Neural progenitor cell (in vitro differentiated cells): Measurements from ENCODE around the gene SLC34A2. TPM values are rescaled to one million over a fixed set of nuclear protein-coding genes. Genes with fewer than 3 reads are reported as not detected.
"Not testable (repeated sequence)": the region's sequence is repeated elsewhere in the genome, so short reads cannot be mapped to it uniquely, and the experiment has no call there.

Experiments
- DNase-seq: peaks from one replicate; pipeline ENCODE4 v3.0.0-alpha.2; 2016; ENCODE audit warnings: low spot score
- H2AFZ ChIP-seq: fragments of 200-600 bp; sonication (generic); replicated peaks from 2 replicates; pipeline ENCODE4 v1.6.1; 2016; ENCODE audit warnings: antibody characterized with exemption
- H3F3A ChIP-seq: fragments of 200-600 bp; sonication (generic); 2 replicates; pipeline ENCODE4 v1.6.1; 2016; ENCODE audit warnings: antibody characterized with exemption, low read depth
- H3K27ac ChIP-seq: fragments of 200-600 bp; sonication (generic); 2 replicates; pipeline ENCODE4 v1.5.1; 2016; ENCODE audit warnings: mild to moderate bottlenecking
- H3K27me3 ChIP-seq: fragments of 200-600 bp; sonication (generic); 2 replicates; pipeline ENCODE4 v1.6.1; 2016; ENCODE audit warnings: mild to moderate bottlenecking, moderate library complexity
- H3K36me3 ChIP-seq: fragments of 200-600 bp; sonication (generic); 2 replicates; pipeline ENCODE4 v1.5.1; 2016
- H3K4me1 ChIP-seq: fragments of 200-600 bp; sonication (generic); 2 replicates; pipeline ENCODE4 v1.6.1; 2016; ENCODE audit warnings: mixed run types
- H3K4me2 ChIP-seq: fragments of 200-600 bp; sonication (generic); 2 replicates; pipeline ENCODE4 v1.6.1; 2016
- H3K4me3 ChIP-seq: fragments of 200-600 bp; sonication (generic); 2 replicates; pipeline ENCODE4 v1.5.1; 2016
- H3K79me2 ChIP-seq: fragments of 200-600 bp; sonication (generic); 2 replicates; pipeline ENCODE4 v1.6.1; 2016; ENCODE audit warnings: low read depth
- H3K9ac ChIP-seq: fragments of 200-600 bp; sonication (generic); 2 replicates; pipeline ENCODE4 v1.6.1; 2016
- H3K9me3 ChIP-seq: fragments of 200-600 bp; sonication (generic); 2 replicates; pipeline ENCODE4 v1.5.1; 2016; ENCODE audit warnings: low read depth
- H4K20me1 ChIP-seq: fragments of 200-600 bp; sonication (generic); 2 replicates; pipeline ENCODE4 v1.6.1; 2016; ENCODE audit warnings: low read depth
- H3K27ac Mint-ChIP-seq: 3 replicates; pipeline ENCODE4 v1.8.0; 2021; ENCODE audit warnings: mixed read lengths
- H3K27me3 Mint-ChIP-seq: 2 replicates; pipeline ENCODE4 v1.8.0; 2022; ENCODE audit warnings: low read depth, mild to moderate bottlenecking, inconsistent platforms, moderate library complexity, mixed read lengths; ENCODE audit not compliant: insufficient read depth
- H3K36me3 Mint-ChIP-seq: 3 replicates; pipeline ENCODE4 v1.8.0; 2021; ENCODE audit warnings: mixed read lengths
- H3K4me1 Mint-ChIP-seq: 3 replicates; pipeline ENCODE4 v1.8.0; 2021; ENCODE audit warnings: mixed read lengths
- H3K4me3 Mint-ChIP-seq: 3 replicates; pipeline ENCODE4 v1.8.0; 2021; ENCODE audit warnings: mild to moderate bottlenecking, moderate library complexity, mixed read lengths
- H3K9me3 Mint-ChIP-seq: 3 replicates; pipeline ENCODE4 v1.8.0; 2020; ENCODE audit warnings: mixed read lengths
- CTCF ChIP-seq: fragments of 200-600 bp; sonication (generic); IDR thresholded peaks from 2 replicates; pipeline ENCODE4 v1.5.1; 2017; ENCODE audit warnings: antibody characterized with exemption, mild to moderate bottlenecking
- EZH2 ChIP-seq: fragments of 200-600 bp; sonication (generic); IDR thresholded peaks from 2 replicates; pipeline ENCODE4 v1.6.1; 2017; ENCODE audit warnings: antibody characterized with exemption, mild to moderate bottlenecking, moderate library complexity
- EZH2phosphoT487 ChIP-seq: fragments of 200-600 bp; sonication (generic); IDR thresholded peaks from 2 replicates; pipeline ENCODE4 v1.6.1; 2017; ENCODE audit warnings: antibody characterized with exemption
- total RNA-seq: library from RNA; depleted of rRNA; stranded (reverse); fragments of >200 nt; gene quantifications from 2 replicates; pipeline ENCODE4 v1.2.3, GENCODE V29; 2015; ENCODE audit warnings: low replicate concordance

SLC34A2 gene
- total RNA-seq, result 0.12 TPM in 1 of 2 replicates, not detected in the other

- Histone ChIP-seq H3K4me1 (peaks cover 46% of the 10 kb centered on the region), H3K27ac (no peak within 1 kb of the TSS), H3K9ac (no peak within 1 kb of the TSS), H3K4me3 (peak within 1 kb of the TSS; percentile 47), H3K9me3 (no peaks in the 10 kb centered on the region), H2AFZ (peak within 1 kb of the TSS; percentile 22), H3K4me2 (peak within 1 kb of the TSS; percentile 84), H3F3A (peaks cover 53% of the 10 kb centered on the region), H3K36me3 (no peaks in the 10 kb centered on the region), H4K20me1 (no peaks in the 10 kb centered on the region), H3K27me3 (peaks cover 85% of the 10 kb centered on the region), H3K79me2 (no peaks in the 10 kb centered on the region)
- TF ChIP-seq EZH2 (peak; percentile 82), EZH2phosphoT487 (peak; percentile 51), CTCF (no peak)
- peak within 1 kb of the TSS; percentile 84 for H3K4me3 Mint-ChIP-seq
- peak; percentile 75 for DNase-seq
- H3K27ac Mint-ChIP-seq, result no peak within 1 kb of the TSS
- H3K9me3 Mint-ChIP-seq, result peaks cover 2% of the 10 kb centered on the region
- H3K4me1 Mint-ChIP-seq, result peaks cover 33% of the 10 kb centered on the region
- H3K27me3 Mint-ChIP-seq, result peaks cover 26% of the 10 kb centered on the region
- H3K36me3 Mint-ChIP-seq, result no peaks in the 10 kb centered on the region
Observed at GRCh38 chr4:25654971-25655963, at the start of gene SLC34A2. SLC34A2 (plus strand) TSS chr4:25655851; CDS start chr4:25662501, 6,650 bp downstream.

GRCh38 chr4:25608644-25609043, 47.0 kb upstream of the SLC34A2 start:
- no peak for DNase-seq
- Mint-ChIP-seq H3K9me3 (peaks cover 3% of the 10 kb centered on the region), H3K4me1 (no peaks in the 10 kb centered on the region), H3K4me3 (no peak overlapping the region), H3K36me3 (peaks cover 2% of the 10 kb centered on the region), H3K27ac (no peak overlapping the region), H3K27me3 (peaks cover under 1% of the 10 kb centered on the region)
- Histone ChIP-seq H2AFZ (peak overlapping the region; percentile 39), H3K36me3 (no peaks in the 10 kb centered on the region), H3K4me3 (no peak overlapping the region), H3K9me3 (no peaks in the 10 kb centered on the region), H3K4me1 (no peaks in the 10 kb centered on the region), H3K79me2 (no peaks in the 10 kb centered on the region), H3K4me2 (no peak overlapping the region), H3K27ac (no peak overlapping the region), H3K27me3 (no peaks in the 10 kb centered on the region), H3K9ac (no peak overlapping the region), H4K20me1 (no peaks in the 10 kb centered on the region), H3F3A (no peaks in the 10 kb centered on the region)
- TF ChIP-seq EZH2phosphoT487 (no peak), EZH2 (no peak), CTCF (no peak)

GRCh38 chr4:25609976-25610375, 45.7 kb upstream of the SLC34A2 start:
- peaks cover 5% of the 10 kb centered on the region for H3K27me3 Mint-ChIP-seq
- Histone ChIP-seq H3K27ac (no peak overlapping the region), H3K36me3 (no peaks in the 10 kb centered on the region), H3F3A (no peaks in the 10 kb centered on the region), H3K9ac (no peak overlapping the region), H3K4me3 (no peak overlapping the region), H3K27me3 (no peaks in the 10 kb centered on the region), H4K20me1 (no peaks in the 10 kb centered on the region), H3K9me3 (no peaks in the 10 kb centered on the region), H2AFZ (no peak overlapping the region), H3K4me2 (no peak overlapping the region), H3K4me1 (no peaks in the 10 kb centered on the region), H3K79me2 (no peaks in the 10 kb centered on the region)
- peaks cover 3% of the 10 kb centered on the region for H3K9me3 Mint-ChIP-seq
- no peak overlapping the region for H3K27ac Mint-ChIP-seq
- H3K4me3 Mint-ChIP-seq, result no peak overlapping the region
- no peak for DNase-seq
- H3K4me1 Mint-ChIP-seq, result no peaks in the 10 kb centered on the region
- TF ChIP-seq EZH2phosphoT487 (no peak), CTCF (no peak), EZH2 (no peak)
- peaks cover 2% of the 10 kb centered on the region for H3K36me3 Mint-ChIP-seq

- H3K4me2 ChIP-seq, DNase-seq, H3K36me3 Mint-ChIP-seq, H3F3A ChIP-seq, H3K9me3 Mint-ChIP-seq, H3K79me2 ChIP-seq, H3K9me3 ChIP-seq, H3K36me3 ChIP-seq, H3K4me3 ChIP-seq, H4K20me1 ChIP-seq, H2AFZ ChIP-seq, H3K27me3 ChIP-seq, H3K9ac ChIP-seq, H3K27me3 Mint-ChIP-seq, H3K4me1 ChIP-seq, H3K4me3 Mint-ChIP-seq, H3K27ac ChIP-seq, H3K4me1 Mint-ChIP-seq: not testable (repeated sequence)
- H3K27ac Mint-ChIP-seq, result peak overlapping the region; percentile 4
Observed at GRCh38 chr4:25613613-25614012, 42.0 kb upstream of the SLC34A2 start.
